HEK293 (cell line): ENCODE data around the gene MCTP1.

ENCODE experiments used
- TCF7L2 ChIP-seq: IDR thresholded peaks from 2 replicates; pipeline ENCODE4 v1.6.1; 2011; ENCODE audit warnings: low read depth, mild to moderate bottlenecking, inconsistent platforms, low read length, moderate library complexity, borderline replicate concordance
- ZXDB ChIP-seq: fragments of 450-650 bp; formaldehyde crosslinking; IDR thresholded peaks from 2 replicates; pipeline ENCODE4 v1.5.1; 2016; ENCODE audit warnings: missing biosample characterization, missing genetic modification characterization
- TF ChIP-seq, protein P1 (sequence below): fragments of 450-650 bp; formaldehyde crosslinking; IDR thresholded peaks from 2 replicates; pipeline ENCODE4 v1.5.1; 2016; ENCODE audit warnings: missing biosample characterization, missing genetic modification characterization
- TF ChIP-seq, protein P2 (sequence below): fragments of 450-650 bp; formaldehyde crosslinking; IDR thresholded peaks from 2 replicates; pipeline ENCODE4 v1.5.1; 2017; ENCODE audit warnings: missing biosample characterization, missing genetic modification characterization
- TF ChIP-seq, protein P3 (sequence below): fragments of 450-650 bp; formaldehyde crosslinking; conservative IDR thresholded peaks from 2 replicates; pipeline ENCODE4 v1.5.1; 2016; ENCODE audit warnings: low read depth, missing biosample characterization, missing genetic modification characterization

DNA sequence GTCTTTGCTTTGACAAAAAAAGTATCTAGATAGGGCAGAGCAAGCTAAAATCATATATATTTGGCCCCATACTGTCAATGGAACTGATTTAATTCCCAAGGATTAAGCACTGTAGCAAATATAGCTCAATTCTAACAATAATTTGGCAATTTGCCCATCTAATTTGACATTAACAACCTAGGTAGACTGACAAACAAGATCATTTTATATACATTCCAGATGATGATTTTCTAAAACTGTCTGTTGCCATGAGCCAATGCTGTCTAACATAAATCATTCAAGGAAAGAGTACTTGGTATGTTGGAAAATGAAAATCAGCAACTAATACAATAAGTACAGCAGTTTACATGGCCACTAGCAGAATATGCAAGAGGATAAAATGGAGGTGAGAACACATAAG, 32.1 kb downstream of the MCTP1 start:
- no peak for TF ChIP-seq ZXDB (tag by site-specific recombination)
- TF ChIP-seq, protein P1, sequence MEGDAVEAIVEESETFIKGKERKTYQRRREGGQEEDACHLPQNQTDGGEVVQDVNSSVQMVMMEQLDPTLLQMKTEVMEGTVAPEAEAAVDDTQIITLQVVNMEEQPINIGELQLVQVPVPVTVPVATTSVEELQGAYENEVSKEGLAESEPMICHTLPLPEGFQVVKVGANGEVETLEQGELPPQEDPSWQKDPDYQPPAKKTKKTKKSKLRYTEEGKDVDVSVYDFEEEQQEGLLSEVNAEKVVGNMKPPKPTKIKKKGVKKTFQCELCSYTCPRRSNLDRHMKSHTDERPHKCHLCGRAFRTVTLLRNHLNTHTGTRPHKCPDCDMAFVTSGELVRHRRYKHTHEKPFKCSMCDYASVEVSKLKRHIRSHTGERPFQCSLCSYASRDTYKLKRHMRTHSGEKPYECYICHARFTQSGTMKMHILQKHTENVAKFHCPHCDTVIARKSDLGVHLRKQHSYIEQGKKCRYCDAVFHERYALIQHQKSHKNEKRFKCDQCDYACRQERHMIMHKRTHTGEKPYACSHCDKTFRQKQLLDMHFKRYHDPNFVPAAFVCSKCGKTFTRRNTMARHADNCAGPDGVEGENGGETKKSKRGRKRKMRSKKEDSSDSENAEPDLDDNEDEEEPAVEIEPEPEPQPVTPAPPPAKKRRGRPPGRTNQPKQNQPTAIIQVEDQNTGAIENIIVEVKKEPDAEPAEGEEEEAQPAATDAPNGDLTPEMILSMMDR (tag by site-specific recombination) = no peak
- no peak for TF ChIP-seq TCF7L2
- TF ChIP-seq, protein P2, sequence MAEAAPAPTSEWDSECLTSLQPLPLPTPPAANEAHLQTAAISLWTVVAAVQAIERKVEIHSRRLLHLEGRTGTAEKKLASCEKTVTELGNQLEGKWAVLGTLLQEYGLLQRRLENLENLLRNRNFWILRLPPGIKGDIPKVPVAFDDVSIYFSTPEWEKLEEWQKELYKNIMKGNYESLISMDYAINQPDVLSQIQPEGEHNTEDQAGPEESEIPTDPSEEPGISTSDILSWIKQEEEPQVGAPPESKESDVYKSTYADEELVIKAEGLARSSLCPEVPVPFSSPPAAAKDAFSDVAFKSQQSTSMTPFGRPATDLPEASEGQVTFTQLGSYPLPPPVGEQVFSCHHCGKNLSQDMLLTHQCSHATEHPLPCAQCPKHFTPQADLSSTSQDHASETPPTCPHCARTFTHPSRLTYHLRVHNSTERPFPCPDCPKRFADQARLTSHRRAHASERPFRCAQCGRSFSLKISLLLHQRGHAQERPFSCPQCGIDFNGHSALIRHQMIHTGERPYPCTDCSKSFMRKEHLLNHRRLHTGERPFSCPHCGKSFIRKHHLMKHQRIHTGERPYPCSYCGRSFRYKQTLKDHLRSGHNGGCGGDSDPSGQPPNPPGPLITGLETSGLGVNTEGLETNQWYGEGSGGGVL (tag by site-specific recombination) = no peak
- TF ChIP-seq, protein P3, sequence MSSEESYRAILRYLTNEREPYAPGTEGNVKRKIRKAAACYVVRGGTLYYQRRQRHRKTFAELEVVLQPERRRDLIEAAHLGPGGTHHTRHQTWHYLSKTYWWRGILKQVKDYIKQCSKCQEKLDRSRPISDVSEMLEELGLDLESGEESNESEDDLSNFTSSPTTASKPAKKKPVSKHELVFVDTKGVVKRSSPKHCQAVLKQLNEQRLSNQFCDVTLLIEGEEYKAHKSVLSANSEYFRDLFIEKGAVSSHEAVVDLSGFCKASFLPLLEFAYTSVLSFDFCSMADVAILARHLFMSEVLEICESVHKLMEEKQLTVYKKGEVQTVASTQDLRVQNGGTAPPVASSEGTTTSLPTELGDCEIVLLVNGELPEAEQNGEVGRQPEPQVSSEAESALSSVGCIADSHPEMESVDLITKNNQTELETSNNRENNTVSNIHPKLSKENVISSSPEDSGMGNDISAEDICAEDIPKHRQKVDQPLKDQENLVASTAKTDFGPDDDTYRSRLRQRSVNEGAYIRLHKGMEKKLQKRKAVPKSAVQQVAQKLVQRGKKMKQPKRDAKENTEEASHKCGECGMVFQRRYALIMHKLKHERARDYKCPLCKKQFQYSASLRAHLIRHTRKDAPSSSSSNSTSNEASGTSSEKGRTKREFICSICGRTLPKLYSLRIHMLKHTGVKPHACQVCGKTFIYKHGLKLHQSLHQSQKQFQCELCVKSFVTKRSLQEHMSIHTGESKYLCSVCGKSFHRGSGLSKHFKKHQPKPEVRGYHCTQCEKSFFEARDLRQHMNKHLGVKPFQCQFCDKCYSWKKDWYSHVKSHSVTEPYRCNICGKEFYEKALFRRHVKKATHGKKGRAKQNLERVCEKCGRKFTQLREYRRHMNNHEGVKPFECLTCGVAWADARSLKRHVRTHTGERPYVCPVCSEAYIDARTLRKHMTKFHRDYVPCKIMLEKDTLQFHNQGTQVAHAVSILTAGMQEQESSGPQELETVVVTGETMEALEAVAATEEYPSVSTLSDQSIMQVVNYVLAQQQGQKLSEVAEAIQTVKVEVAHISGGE (tag by site-specific recombination) = no peak
